Epithelial cell of esophagus (primary cell): ENCODE results near the gene RBM17.

ENCODE experiments used
- DNase-seq: peaks from one replicate; pipeline ENCODE4 v3.0.0; 2010; ENCODE audit warnings: low read depth
- H3K4me3 ChIP-seq: 2 replicates; pipeline ENCODE4 v1.5.1; 2011; ENCODE audit warnings: mild to moderate bottlenecking, low read length, control low read depth
- TF ChIP-seq, protein P1 (sequence below): IDR thresholded peaks from 2 replicates; pipeline ENCODE4 v1.5.1; 2011; ENCODE audit warnings: low read depth, mild to moderate bottlenecking, low read length, control low read depth, inconsistent platforms; ENCODE audit not compliant: insufficient read depth; ENCODE audit errors: missing control alignments

The RBM17 gene

DNA sequence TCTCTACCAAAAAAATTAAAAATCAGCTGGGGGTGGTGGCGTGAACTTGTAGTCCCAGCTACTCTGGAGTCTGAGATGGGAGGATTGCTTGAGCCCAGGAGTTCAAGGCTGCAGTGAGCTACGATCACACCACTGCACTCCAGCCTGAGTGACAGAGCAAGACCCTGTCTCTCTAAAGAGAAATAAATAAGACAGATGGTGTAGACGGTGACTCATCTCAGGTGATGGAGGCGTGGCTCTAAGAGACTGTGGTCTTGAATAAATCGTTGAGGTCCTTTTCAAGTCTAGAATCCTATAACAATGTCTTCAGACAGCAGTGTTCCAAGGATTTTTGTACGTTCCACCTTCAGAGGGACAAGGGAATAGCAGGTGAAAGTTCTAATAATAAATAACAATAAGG, 60.1 kb downstream of the RBM17 start:
- DNase-seq = no peak
- TF ChIP-seq, protein P1, sequence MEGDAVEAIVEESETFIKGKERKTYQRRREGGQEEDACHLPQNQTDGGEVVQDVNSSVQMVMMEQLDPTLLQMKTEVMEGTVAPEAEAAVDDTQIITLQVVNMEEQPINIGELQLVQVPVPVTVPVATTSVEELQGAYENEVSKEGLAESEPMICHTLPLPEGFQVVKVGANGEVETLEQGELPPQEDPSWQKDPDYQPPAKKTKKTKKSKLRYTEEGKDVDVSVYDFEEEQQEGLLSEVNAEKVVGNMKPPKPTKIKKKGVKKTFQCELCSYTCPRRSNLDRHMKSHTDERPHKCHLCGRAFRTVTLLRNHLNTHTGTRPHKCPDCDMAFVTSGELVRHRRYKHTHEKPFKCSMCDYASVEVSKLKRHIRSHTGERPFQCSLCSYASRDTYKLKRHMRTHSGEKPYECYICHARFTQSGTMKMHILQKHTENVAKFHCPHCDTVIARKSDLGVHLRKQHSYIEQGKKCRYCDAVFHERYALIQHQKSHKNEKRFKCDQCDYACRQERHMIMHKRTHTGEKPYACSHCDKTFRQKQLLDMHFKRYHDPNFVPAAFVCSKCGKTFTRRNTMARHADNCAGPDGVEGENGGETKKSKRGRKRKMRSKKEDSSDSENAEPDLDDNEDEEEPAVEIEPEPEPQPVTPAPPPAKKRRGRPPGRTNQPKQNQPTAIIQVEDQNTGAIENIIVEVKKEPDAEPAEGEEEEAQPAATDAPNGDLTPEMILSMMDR = no peak
- H3K4me3 ChIP-seq = no peak overlapping the region

- DNase-seq = peak; percentile 70
- H3K4me3 ChIP-seq = no peak overlapping the region
- TF ChIP-seq, protein P1 = peak; percentile 77
These were observed 62.5 kb downstream of the RBM17 start for GRCh38 chr10:6151087-6151977.

- H3K4me3 ChIP-seq = no peak overlapping the region
- TF ChIP-seq, protein P1 = no peak
- no peak for DNase-seq
These were observed 65.0 kb downstream of the RBM17 start for GRCh38 chr10:6153845-6154244.

- no peak for DNase-seq
- TF ChIP-seq, protein P1 = no peak
- H3K4me3 ChIP-seq = no peak overlapping the region
These were observed 65.7 kb downstream of the RBM17 start for GRCh38 chr10:6154566-6154965.

- no peak overlapping the region for H3K4me3 ChIP-seq
- TF ChIP-seq, protein P1 = no peak
- DNase-seq = no peak
These were observed 69.4 kb downstream of the RBM17 start for GRCh38 chr10:6158276-6158675.

GRCh38 chr10:6161921-6162320, 73.1 kb downstream of the RBM17 start:
- DNase-seq = no peak
- no peak overlapping the region for H3K4me3 ChIP-seq
- TF ChIP-seq, protein P1 = no peak
